ENCODE results near the gene HYPK. TPM values are rescaled to one million over a fixed set of nuclear protein-coding genes. Genes with fewer than 3 reads are reported as not detected.

Gene HYPK
- total and polyA plus RNA-seq, 4 donors: 7.1 to 24.6 (median 12.8) TPM

DNA sequence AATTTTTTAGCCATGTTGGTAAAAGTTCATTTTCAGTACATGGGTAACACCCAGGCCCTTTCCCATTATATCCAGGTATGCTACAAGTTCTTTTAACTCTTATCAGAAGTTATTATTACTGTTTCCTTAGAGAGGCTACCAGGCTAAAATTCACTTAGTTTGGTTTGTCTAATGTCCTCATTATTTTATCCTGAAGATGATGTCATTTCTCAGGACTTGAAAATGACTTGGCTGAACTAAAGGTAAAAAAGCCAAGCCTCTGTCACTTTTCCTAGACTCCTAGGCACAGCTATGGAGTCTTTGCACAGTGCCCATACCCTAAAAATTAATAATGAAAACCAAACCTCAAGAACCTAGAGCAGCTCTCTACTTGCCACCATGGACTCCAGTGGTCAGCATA is 27.8 kb upstream of the HYPK start:
- Histone ChIP-seq H3K4me3 (no peak overlapping the region), H3K4me1 (ENCODE audit: control insufficient read depth in 5 of 5, insufficient read depth in 5 of 5, low read length in 5 of 5) (peaks cover 0 to 9% (median 4%) of the 10 kb centered on the region in 5 donors), H3K27me3 (ENCODE audit: control insufficient read depth in 3 of 3, insufficient read depth in 3 of 3, low read length in 2 of 3) (no peaks in the 10 kb centered on the region), H3K9ac (ENCODE audit: insufficient read depth in 1 of 2, low read length in 2 of 2) (no peak overlapping the region), H3K27ac (ENCODE audit: low read depth in 1 of 2, low read length in 1 of 2) (no peak overlapping the region), H3K9me3 (ENCODE audit: control insufficient read depth in 4 of 4, insufficient read depth in 3 of 4, low read length in 3 of 4) (no peaks in the 10 kb centered on the region), H3K36me3 (ENCODE audit: control insufficient read depth in 4 of 4, insufficient read depth in 4 of 4, low read length in 4 of 4) (peaks cover 14 to 47% (median 38%) of the 10 kb centered on the region in 4 donors)
- ATAC-seq (ENCODE audit: insufficient read depth, low FRiP score) (no peak), DNase-seq (no peak)
- TF ChIP-seq, protein P1, sequence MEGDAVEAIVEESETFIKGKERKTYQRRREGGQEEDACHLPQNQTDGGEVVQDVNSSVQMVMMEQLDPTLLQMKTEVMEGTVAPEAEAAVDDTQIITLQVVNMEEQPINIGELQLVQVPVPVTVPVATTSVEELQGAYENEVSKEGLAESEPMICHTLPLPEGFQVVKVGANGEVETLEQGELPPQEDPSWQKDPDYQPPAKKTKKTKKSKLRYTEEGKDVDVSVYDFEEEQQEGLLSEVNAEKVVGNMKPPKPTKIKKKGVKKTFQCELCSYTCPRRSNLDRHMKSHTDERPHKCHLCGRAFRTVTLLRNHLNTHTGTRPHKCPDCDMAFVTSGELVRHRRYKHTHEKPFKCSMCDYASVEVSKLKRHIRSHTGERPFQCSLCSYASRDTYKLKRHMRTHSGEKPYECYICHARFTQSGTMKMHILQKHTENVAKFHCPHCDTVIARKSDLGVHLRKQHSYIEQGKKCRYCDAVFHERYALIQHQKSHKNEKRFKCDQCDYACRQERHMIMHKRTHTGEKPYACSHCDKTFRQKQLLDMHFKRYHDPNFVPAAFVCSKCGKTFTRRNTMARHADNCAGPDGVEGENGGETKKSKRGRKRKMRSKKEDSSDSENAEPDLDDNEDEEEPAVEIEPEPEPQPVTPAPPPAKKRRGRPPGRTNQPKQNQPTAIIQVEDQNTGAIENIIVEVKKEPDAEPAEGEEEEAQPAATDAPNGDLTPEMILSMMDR (IDR thresholded peaks at IDR 0.05; ENCODE audit: control extremely low read depth, extremely low read depth): no peak

DNA sequence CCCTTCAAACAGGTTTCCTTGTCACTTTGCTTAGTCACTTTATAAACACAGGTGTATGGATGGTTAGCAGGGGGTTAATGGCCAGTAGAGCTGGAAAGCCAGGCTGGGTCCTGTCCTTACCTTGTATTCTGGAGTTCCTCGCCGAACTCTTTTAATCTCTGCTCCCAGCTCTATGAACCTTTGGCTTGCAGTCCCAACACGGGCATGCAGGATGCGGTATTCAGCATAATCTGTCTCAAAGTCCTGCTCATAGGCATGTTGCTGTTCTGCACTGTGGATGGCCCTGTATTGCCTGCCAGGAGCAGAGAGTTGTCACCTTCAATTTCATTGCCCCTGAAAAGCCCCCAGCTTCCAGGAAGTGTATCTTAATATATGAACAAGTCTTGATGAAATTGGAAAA is 26.3 kb upstream of the HYPK start:
- Histone ChIP-seq H3K4me3 (no peak overlapping the region), H3K4me1 (ENCODE audit: control insufficient read depth in 5 of 5, insufficient read depth in 5 of 5, low read length in 5 of 5) (peaks cover 0 to 12% (median 4%) of the 10 kb centered on the region in 5 donors), H3K27ac (ENCODE audit: low read depth in 1 of 2, low read length in 1 of 2) (no peak overlapping the region), H3K27me3 (ENCODE audit: control insufficient read depth in 3 of 3, insufficient read depth in 3 of 3, low read length in 2 of 3) (no peaks in the 10 kb centered on the region), H3K9me3 (ENCODE audit: control insufficient read depth in 4 of 4, insufficient read depth in 3 of 4, low read length in 3 of 4) (no peaks in the 10 kb centered on the region), H3K9ac (ENCODE audit: insufficient read depth in 1 of 2, low read length in 2 of 2) (no peak overlapping the region), H3K36me3 (ENCODE audit: control insufficient read depth in 4 of 4, insufficient read depth in 4 of 4, low read length in 4 of 4) (peaks cover 9 to 39% (median 30%) of the 10 kb centered on the region in 4 donors)
- 87% methylated on average over 4 of the region's 4 CpGs for WGBS, 2 donors
- no peak for DNase-seq
- TF ChIP-seq, protein P1 (IDR thresholded peaks at IDR 0.05; ENCODE audit: control extremely low read depth, extremely low read depth): no peak
- ATAC-seq (ENCODE audit: insufficient read depth, low FRiP score): no peak

DNA sequence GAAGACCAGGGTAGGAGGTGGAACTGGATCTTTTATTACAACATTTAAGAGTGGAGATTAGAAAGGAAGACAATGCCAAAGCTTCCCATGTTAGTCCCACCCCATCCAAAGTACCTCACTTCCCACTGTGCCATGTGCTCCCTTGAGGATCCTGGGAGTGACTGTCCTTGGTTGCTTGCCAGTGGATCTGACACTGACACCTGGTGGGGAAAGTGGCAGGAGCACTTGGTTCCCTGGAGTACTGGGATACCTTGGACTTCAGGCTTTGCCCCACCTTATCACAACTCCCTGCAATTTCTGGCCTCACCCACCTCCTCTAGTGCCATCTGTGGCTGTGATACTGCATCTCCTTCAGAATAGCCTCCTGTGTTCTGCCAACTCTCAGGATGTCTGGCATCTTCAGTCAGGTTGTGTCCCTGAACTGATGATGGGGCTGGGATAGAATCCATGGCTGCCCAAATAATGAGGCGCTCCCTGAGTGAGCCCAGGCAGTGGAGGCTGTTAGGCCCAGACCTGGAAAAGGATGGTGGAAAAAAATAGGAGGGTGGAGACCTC is 24.9 kb upstream of the HYPK start:
- DNase-seq: peak; percentile 23 to 37 (median 32)
- Histone ChIP-seq H3K9ac (ENCODE audit: insufficient read depth in 1 of 2, low read length in 2 of 2) (no peak overlapping the region), H3K4me3 (no peak overlapping the region), H3K27me3 (ENCODE audit: control insufficient read depth in 3 of 3, insufficient read depth in 3 of 3, low read length in 2 of 3) (no peaks in the 10 kb centered on the region), H3K9me3 (ENCODE audit: control insufficient read depth in 4 of 4, insufficient read depth in 3 of 4, low read length in 3 of 4) (no peaks in the 10 kb centered on the region), H3K4me1 (ENCODE audit: control insufficient read depth in 5 of 5, insufficient read depth in 5 of 5, low read length in 5 of 5) (peaks cover 0 to 12% (median 4%) of the 10 kb centered on the region in 5 donors), H3K27ac (ENCODE audit: low read depth in 1 of 2, low read length in 1 of 2) (peak overlapping the region in 1 of 2 donors; percentile 62), H3K36me3 (ENCODE audit: control insufficient read depth in 4 of 4, insufficient read depth in 4 of 4, low read length in 4 of 4) (peaks cover 9 to 25% (median 18%) of the 10 kb centered on the region in 4 donors)
- 97 to 100% methylated on average over 1 of the region's 1 CpG for WGBS, 2 donors
- no peak for ATAC-seq (ENCODE audit: insufficient read depth, low FRiP score)
- TF ChIP-seq, protein P1 (IDR thresholded peaks at IDR 0.05; ENCODE audit: control extremely low read depth, extremely low read depth): no peak
